ENCODE data around the gene FOXP3. TPM values are rescaled to one million over a fixed set of nuclear protein-coding genes. Genes with fewer than 3 reads are reported as not detected.

The FOXP3 gene
- total and polyA plus RNA-seq, 2 of the 4 experiments (the other 2 are of a cell fraction), result 0.05 TPM; not detected in 1

GRCh38 chrX:49276671-49277534 is 12.4 kb upstream of the FOXP3 start:
- H3K18ac ChIP-seq (ENCODE audit: low read depth, low read length), result no peak overlapping the region
- no peak overlapping the region for H2AK9ac ChIP-seq (replicated peaks; ENCODE audit: low read depth, low read length, poor library complexity)
- no peak overlapping the region for H2BK15ac ChIP-seq (ENCODE audit: low read depth, low read length)
- 0 out of 2 replicates have a peak, but pooled peaks cover 7% of the 10 kb centered on the region for H3K9me1 ChIP-seq (ENCODE audit: insufficient read depth, low read length)
- H2BK120ac ChIP-seq (ENCODE audit: low read depth, low read length), result no peak overlapping the region
- H3K36me3 ChIP-seq (ENCODE audit: control insufficient read depth, insufficient read depth, low read length), result no peaks in the 10 kb centered on the region
- DNase-seq (peak; percentile 41), ATAC-seq (ENCODE audit: low read depth) (peak; percentile 37; the same call in 1 of the 2 replicates)
- no peak overlapping the region for H3K9ac ChIP-seq (ENCODE audit: low read depth, low read length)
- no peak overlapping the region for H2BK5ac ChIP-seq (ENCODE audit: low read depth, low read length, poor library complexity, severe bottlenecking)
- H3K23ac ChIP-seq (ENCODE audit: low read depth, low read length), result no peak overlapping the region
- ChIA-PET CTCF (no interaction called here), POLR2A (ENCODE audit: unreplicated experiment) (no interaction called here)
- H3K27ac ChIP-seq (ENCODE audit: insufficient read depth, low read length), result no peak overlapping the region
- H3K4me2 ChIP-seq (ENCODE audit: low read depth, low read length), result no peak overlapping the region
- no peak overlapping the region for H3K4me3 ChIP-seq (ENCODE audit: insufficient read depth, low read depth, low read length)
- no peak overlapping the region for H2AK5ac ChIP-seq (ENCODE audit: low read depth, low read length)
- no peak overlapping the region for H3K56ac ChIP-seq (ENCODE audit: extremely low read depth, insufficient read depth, low read length)
- no peaks in the 10 kb centered on the region for H3K9me3 ChIP-seq (ENCODE audit: control insufficient read depth, insufficient read depth, low read length)
- 75% methylated on average over 8 of the region's 19 CpGs; no CpG with 5 or more reads in 1 of the 2 experiments for WGBS, 2 experiments (ENCODE audit: extremely low coverage in 2 of 2, insufficient read length in 1 of 2)
- H4K8ac ChIP-seq (ENCODE audit: low read depth in 2 of 2, low read length in 2 of 2), result no peak overlapping the region
- H3K14ac ChIP-seq (replicated peaks; ENCODE audit: low read depth, low read length), result no peak overlapping the region
- H3K4me1 ChIP-seq (ENCODE audit: control insufficient read depth, insufficient read depth, low read length), result no peaks in the 10 kb centered on the region
- H4K5ac ChIP-seq (ENCODE audit: low read depth, low read length), result no peak overlapping the region
- in situ Hi-C loops (cut with MboI; ENCODE audit: low sequenced_read_pairs), result no loop called here
- intact Hi-C loops (cut with micrococcal nuclease), result no loop called here
- dilution Hi-C loops (cut with HindIII; ENCODE audit: low sequenced_read_pairs, unreplicated experiment), result no loop called here
- BruUV-seq (replicated peaks), result no TSS peak
- peaks cover 15 to 20% of the 10 kb centered on the region in 2 experiments for H3K79me1 ChIP-seq (ENCODE audit: low read depth in 1 of 2, low read length in 2 of 2)
- H3K4ac ChIP-seq (ENCODE audit: low read depth, low read length), result no peak overlapping the region
- no peak overlapping the region for H2AFZ ChIP-seq (replicated peaks; ENCODE audit: low read length, poor library complexity)
- H3K27me3 ChIP-seq (ENCODE audit: control insufficient read depth, insufficient read depth, low read length), result no peaks in the 10 kb centered on the region
- H4K20me1 ChIP-seq (ENCODE audit: insufficient read depth, low read length), result peaks cover 8% of the 10 kb centered on the region; the same call in 1 of the 2 replicates
- no peak overlapping the region for H2BK20ac ChIP-seq (ENCODE audit: low read depth, low read length)
- H4K91ac ChIP-seq (ENCODE audit: insufficient read depth, low read depth, low read length), result no peak overlapping the region
- TF ChIP-seq NFE2L2 (IDR thresholded peaks at IDR 0.05; ENCODE audit: low read depth, low read length) (no peak), RAD21 (IDR thresholded peaks at IDR 0.05; ENCODE audit: low read length) (no peak), MAFK (IDR thresholded peaks at IDR 0.05; ENCODE audit: low read depth, low read length) (no peak), FOS (IDR thresholded peaks at IDR 0.05; ENCODE audit: low read depth, low read length) (no peak), MAZ (IDR thresholded peaks at IDR 0.05; ENCODE audit: borderline replicate concordance, low read depth, low read length) (no peak), RCOR1 (IDR thresholded peaks at IDR 0.05; ENCODE audit: insufficient replicate concordance, low read length) (no peak), CEBPB (IDR thresholded peaks at IDR 0.05; ENCODE audit: low read depth, low read length) (no peak), ELK1 (IDR thresholded peaks at IDR 0.05; ENCODE audit: borderline replicate concordance, low read depth, low read length) (no peak), CHD1 (IDR thresholded peaks at IDR 0.05; ENCODE audit: low read depth, low read length) (no peak), POLR2A (IDR thresholded peaks at IDR 0.05; ENCODE audit: low read depth, low read length) (no peak), MXI1 (IDR thresholded peaks at IDR 0.05; ENCODE audit: borderline replicate concordance, low read depth, low read length) (no peak), CTCF (conservative IDR thresholded peaks at IDR 0.05; ENCODE audit: low read depth, low read length) (no peak), RFX5 (IDR thresholded peaks at IDR 0.05; ENCODE audit: low read depth, low read length) (no peak), SMC3 (IDR thresholded peaks at IDR 0.05; ENCODE audit: low read depth, low read length) (no peak), BHLHE40 (IDR thresholded peaks at IDR 0.05; ENCODE audit: low read depth, low read length) (no peak)
